Psoas muscle (tissue), 8 donors: ENCODE measurements around the gene LST1. TPM values are rescaled to one million over a fixed set of nuclear protein-coding genes. Genes with fewer than 3 reads are reported as not detected.
A peak's percentile ranks its signal among the peaks of the same experiment; 100 is the strongest.

Source experiments
- ATAC-seq, 4 donors: fragments of 200-7000 bp; cut with Tn5 transposase; one replicate each; pipeline ENCODE4 v1.9.1; 2020; ENCODE audit warnings: moderate library complexity in 3 of 4, mild to moderate bottlenecking in 2 of 4
- DNase-seq, 2 donors: peaks; one replicate each; pipeline ENCODE4 v3.0.0-alpha.2; 2020
- H3K27ac ChIP-seq: fragments of 200-600 bp; one replicate; pipeline ENCODE4 v1.8.0; 2022
- H3K27me3 ChIP-seq, 3 donors: fragments of 200-600 bp in 1 of 3; one replicate each; pipeline versions ENCODE4 v1.6.1 to v1.8.0; 2013 to 2022; ENCODE audit warnings: low read length in 2 of 3, mild to moderate bottlenecking in 2 of 3, moderate library complexity in 1 of 3; ENCODE audit not compliant: insufficient read depth in 3 of 3
- H3K36me3 ChIP-seq, 2 donors: fragments of 200-600 bp in 1 of 2; one replicate each; pipeline versions ENCODE4 v1.6.1 to v1.8.0; 2013 to 2022; ENCODE audit warnings: low read depth in 1 of 2, mild to moderate bottlenecking in 1 of 2, moderate library complexity in 1 of 2; ENCODE audit not compliant: insufficient read depth in 1 of 2
- H3K4me1 ChIP-seq: fragments of 200-600 bp; one replicate; pipeline ENCODE4 v1.8.0; 2022
- H3K4me3 ChIP-seq: fragments of 200-600 bp; one replicate; pipeline ENCODE4 v1.8.0; 2022; ENCODE audit warnings: mild to moderate bottlenecking
- H3K9me3 ChIP-seq: fragments of 200-600 bp; one replicate; pipeline ENCODE4 v1.8.0; 2022
- CTCF ChIP-seq: fragments of 200-600 bp; IDR thresholded peaks from one replicate; pipeline ENCODE4 v1.8.0; 2022; ENCODE audit warnings: antibody characterized with exemption
- WGBS, 3 donors: extraction: QIAGEN DNeasy Blood & Tissue Kit; methylation state at CpG; one replicate each; pipeline versions ENCODE4 v1.1.6 to v1.1.7; 2013; 5-methylcytosine and 5-hydroxymethylcytosine counted together
- intact Hi-C, 2 donors: fragments of 100-400 bp; cut with DNase I; formaldehyde crosslinking; loops; one replicate each; pipeline versions ENCODE4 v1.11.0 to v1.14.2; 2022
- polyA plus RNA-seq, 3 donors: library from polyadenylated mRNA; stranded (reverse); fragments of 200-250 nt; gene quantifications; one replicate each; pipeline ENCODE4 v1.2.3, GENCODE V29; 2013
- total RNA-seq, 4 donors: library from RNA; stranded (reverse); fragmentation: NEBNext Ultra II Directional in 2 of 4; extraction: Animal tissue kit (Norgen Biotek cat#: 25700) in 2 of 4; gene quantifications; one replicate each; pipeline versions ENCODE4 v1.2.1 to v1.2.4, GENCODE V29; 2021 to 2023
- donor health status: healthy with polysubstance abuse.
- donor health status: DM: no; HTN: no; CAD: no; lungs with moderate emphysema.
- donor health status: Bipolar disorder and iron deficiency.
- donor health status: healthy.
- donor health status: DM: yes; HTN: yes; CAD: no.
- donor health status: DM: no; HTN: no; CAD: no.
- donor health status: DM: no; HTN: no; CAD: no.
- donor health status: DM: yes; HTN: yes; CAD: no.

The LST1 gene
- total and polyA plus RNA-seq, 7 donors, result 1.2 to 5.6 (median 1.8) TPM

GRCh38 chr6:31634131-31634530, 48.1 kb downstream of the LST1 start:
- ATAC-seq (no peak), DNase-seq (no peak)
- 88 to 92% (median 92%) methylated on average over 3 of the region's 3 CpGs for WGBS, 3 donors
- Histone ChIP-seq H3K27me3 (no peaks in the 10 kb centered on the region), H3K36me3 (peaks cover 26 to 100% of the 10 kb centered on the region in 2 donors), H3K4me3 (no peak overlapping the region), H3K27ac (no peak overlapping the region), H3K9me3 (no peaks in the 10 kb centered on the region), H3K4me1 (peaks cover 6% of the 10 kb centered on the region)
- no peak for TF ChIP-seq CTCF
- intact Hi-C loops, result no loop called here

- Histone ChIP-seq H3K27me3 (no peaks in the 10 kb centered on the region), H3K9me3 (no peaks in the 10 kb centered on the region), H3K36me3 (peaks cover 25 to 100% of the 10 kb centered on the region in 2 donors), H3K27ac (no peak overlapping the region), H3K4me1 (peaks cover 6% of the 10 kb centered on the region), H3K4me3 (no peak overlapping the region)
- intact Hi-C loops, result no loop called here
- no peak for TF ChIP-seq CTCF
- ATAC-seq (no peak), DNase-seq (no peak)
- WGBS, 3 donors, result 76 to 87% (median 76%) methylated on average over 11 of the region's 11 CpGs
These were observed 49.0 kb downstream of the LST1 start for GRCh38 chr6:31634969-31635575.

GRCh38 chr6:31636698-31637596, 50.9 kb downstream of the LST1 start:
- intact Hi-C loops, result no loop called here
- Histone ChIP-seq H3K27me3 (no peaks in the 10 kb centered on the region), H3K27ac (peak overlapping the region; percentile 23), H3K4me3 (no peak overlapping the region), H3K4me1 (peaks cover 6% of the 10 kb centered on the region), H3K36me3 (peaks cover 26 to 100% of the 10 kb centered on the region in 2 donors), H3K9me3 (no peaks in the 10 kb centered on the region)
- DNase-seq (no peak), ATAC-seq (peak; percentile 11 to 46 (median 33))
- TF ChIP-seq CTCF, result no peak
- WGBS, 3 donors, result 73 to 81% (median 78%) methylated on average over 27 of the region's 27 CpGs

Other genes with a start within 250 kb of the LST1 start
Only the 30 nearest of the 35 such genes appear.
- 1 to 10 TPM; 2.7 to 5.7 (median 4.2) TPM for gene MICA, start 182.7 kb upstream of the LST1 start, total RNA-seq
- gene MICA, start 182.7 kb upstream of the LST1 start, polyA plus RNA-seq, result 1 to 10 TPM; 4.1 to 5.7 (median 5.0) TPM
- gene MICB, start 88.1 kb upstream of the LST1 start, total RNA-seq, result 1 to 10 TPM in 1 of 4 donors, under 1 TPM in 3; 0.65 to 1.0 (median 0.75) TPM
- under 1 TPM; 0.25 to 0.42 (median 0.25) TPM for gene MICB, start 88.1 kb upstream of the LST1 start, polyA plus RNA-seq
- gene MCCD1, start 57.3 kb upstream of the LST1 start, total RNA-seq, result not detected
- not detected for gene MCCD1, start 57.3 kb upstream of the LST1 start, polyA plus RNA-seq
- gene DDX39B, start 44.3 kb upstream of the LST1 start, total RNA-seq, result 100 to 1,000 TPM; 141 to 186 (median 165) TPM
- 100 to 1,000 TPM; 128 to 174 (median 134) TPM for gene DDX39B, start 44.3 kb upstream of the LST1 start, polyA plus RNA-seq
- 1 to 10 TPM in 2 of 4 donors, under 1 TPM in 2; 0.66 to 2.8 (median 0.94) TPM for gene ATP6V1G2, start 39.7 kb upstream of the LST1 start, total RNA-seq
- 1 to 10 TPM in 2 of 3 donors, under 1 TPM in 1; 0.95 to 4.7 (median 1.7) TPM for gene ATP6V1G2, start 39.7 kb upstream of the LST1 start, polyA plus RNA-seq
- 10 to 100 TPM; 13.7 to 19.1 (median 15.4) TPM for gene NFKBIL1, start 38.7 kb upstream of the LST1 start, total RNA-seq
- gene NFKBIL1, start 38.7 kb upstream of the LST1 start, polyA plus RNA-seq, result 10 to 100 TPM; 20.8 to 29.3 (median 21.6) TPM
- gene LTA, start 14.0 kb upstream of the LST1 start, total RNA-seq, result not detected
- gene LTA, start 14.0 kb upstream of the LST1 start, polyA plus RNA-seq, result under 1 TPM in 2 of 3 donors, not detected in 1; 0.05 to 0.10 TPM
- under 1 TPM in 3 of 4 donors, not detected in 1; 0.34 to 0.81 (median 0.61) TPM for gene TNF, start 10.7 kb upstream of the LST1 start, total RNA-seq
- under 1 TPM in 2 of 3 donors, not detected in 1; 0.09 TPM for gene TNF, start 10.7 kb upstream of the LST1 start, polyA plus RNA-seq
- under 1 TPM; 0.69 to 0.79 (median 0.74) TPM for gene LTB, start 3.9 kb upstream of the LST1 start, total RNA-seq
- gene LTB, start 3.9 kb upstream of the LST1 start, polyA plus RNA-seq, result 1 to 10 TPM in 1 of 3 donors, under 1 TPM in 2; 0.08 to 1.0 (median 0.17) TPM
- gene NCR3, start 6.7 kb downstream of the LST1 start, total RNA-seq, result not detected
- gene NCR3, start 6.7 kb downstream of the LST1 start, polyA plus RNA-seq, result under 1 TPM in 2 of 3 donors, not detected in 1; 0.08 to 0.20 TPM
- gene AIF1, start 29.0 kb downstream of the LST1 start, total RNA-seq, result 1 to 10 TPM; 2.6 to 9.5 (median 4.6) TPM
- gene AIF1, start 29.0 kb downstream of the LST1 start, polyA plus RNA-seq, result 10 to 100 TPM in 1 of 3 donors, 1 to 10 TPM in 2; 4.9 to 11.3 (median 5.7) TPM
- gene PRRC2A, start 34.4 kb downstream of the LST1 start, total RNA-seq, result 100 to 1,000 TPM in 1 of 4 donors, 10 to 100 TPM in 3; 80.1 to 116 (median 81.7) TPM
- 100 to 1,000 TPM in 1 of 3 donors, 10 to 100 TPM in 2; 60.2 to 119 (median 65.3) TPM for gene PRRC2A, start 34.4 kb downstream of the LST1 start, polyA plus RNA-seq
- 100 to 1,000 TPM; 317 to 370 (median 341) TPM for gene BAG6, start 66.4 kb downstream of the LST1 start, total RNA-seq
- 100 to 1,000 TPM; 294 to 419 (median 302) TPM for gene BAG6, start 66.4 kb downstream of the LST1 start, polyA plus RNA-seq
- gene APOM, start 69.6 kb downstream of the LST1 start, total RNA-seq, result 1 to 10 TPM; 1.9 to 3.0 (median 2.3) TPM
- 1 to 10 TPM; 1.8 to 3.5 (median 2.0) TPM for gene APOM, start 69.6 kb downstream of the LST1 start, polyA plus RNA-seq
- 10 to 100 TPM; 13.5 to 21.2 (median 16.1) TPM for gene C6orf47, start 74.5 kb downstream of the LST1 start, total RNA-seq
- gene C6orf47, start 74.5 kb downstream of the LST1 start, polyA plus RNA-seq, result 10 to 100 TPM; 19.4 to 36.0 (median 22.9) TPM
- gene GPANK1, start 78.7 kb downstream of the LST1 start, total RNA-seq, result 10 to 100 TPM; 13.6 to 22.6 (median 15.3) TPM
- gene GPANK1, start 78.7 kb downstream of the LST1 start, polyA plus RNA-seq, result 10 to 100 TPM; 23.5 to 49.7 (median 24.2) TPM
- 100 to 1,000 TPM; 102 to 129 (median 103) TPM for gene CSNK2B, start 79.8 kb downstream of the LST1 start, total RNA-seq
- 100 to 1,000 TPM; 151 to 208 (median 160) TPM for gene CSNK2B, start 79.8 kb downstream of the LST1 start, polyA plus RNA-seq
- 1 to 10 TPM; 1.7 to 8.4 (median 3.0) TPM for gene LY6G5B, start 83.7 kb downstream of the LST1 start, total RNA-seq
- gene LY6G5B, start 83.7 kb downstream of the LST1 start, polyA plus RNA-seq, result 1 to 10 TPM; 2.5 to 2.9 (median 2.9) TPM
- gene LY6G5C, start 94.8 kb downstream of the LST1 start, total RNA-seq, result 1 to 10 TPM in 3 of 4 donors, under 1 TPM in 1; 0.75 to 3.2 (median 2.3) TPM
- 1 to 10 TPM; 1.4 to 2.3 (median 1.9) TPM for gene LY6G5C, start 94.8 kb downstream of the LST1 start, polyA plus RNA-seq
- gene ABHD16A, start 117.0 kb downstream of the LST1 start, total RNA-seq, result 10 to 100 TPM; 26.6 to 36.5 (median 30.5) TPM
- 10 to 100 TPM; 34.4 to 56.6 (median 50.0) TPM for gene ABHD16A, start 117.0 kb downstream of the LST1 start, polyA plus RNA-seq
- not detected for gene LY6G6F, start 120.6 kb downstream of the LST1 start, total RNA-seq
- gene LY6G6F, start 120.6 kb downstream of the LST1 start, polyA plus RNA-seq, result under 1 TPM in 1 of 3 donors, not detected in 2; 0.05 TPM
- not detected for gene LY6G6D, start 129.1 kb downstream of the LST1 start, total RNA-seq
- gene LY6G6D, start 129.1 kb downstream of the LST1 start, polyA plus RNA-seq, result not detected
- gene LY6G6C, start 135.5 kb downstream of the LST1 start, total RNA-seq, result not detected
- gene LY6G6C, start 135.5 kb downstream of the LST1 start, polyA plus RNA-seq, result not detected
- gene MPIG6B, start 137.1 kb downstream of the LST1 start, total RNA-seq, result under 1 TPM; 0.10 to 0.37 (median 0.22) TPM
- gene MPIG6B, start 137.1 kb downstream of the LST1 start, polyA plus RNA-seq, result under 1 TPM in 1 of 3 donors, not detected in 2; 0.04 TPM
- gene DDAH2, start 143.0 kb downstream of the LST1 start, total RNA-seq, result 10 to 100 TPM in 2 of 4 donors, 1 to 10 TPM in 2; 8.4 to 16.2 (median 10.2) TPM
- gene DDAH2, start 143.0 kb downstream of the LST1 start, polyA plus RNA-seq, result 10 to 100 TPM in 2 of 3 donors, 1 to 10 TPM in 1; 6.3 to 13.8 (median 11.3) TPM
- 10 to 100 TPM; 29.1 to 51.2 (median 41.9) TPM for gene CLIC1, start 150.3 kb downstream of the LST1 start, total RNA-seq
- 10 to 100 TPM; 20.6 to 85.9 (median 35.1) TPM for gene CLIC1, start 150.3 kb downstream of the LST1 start, polyA plus RNA-seq
- gene MSH5, start 153.7 kb downstream of the LST1 start, total RNA-seq, result 1 to 10 TPM; 1.7 to 3.0 (median 1.8) TPM
- 1 to 10 TPM; 1.4 to 2.7 (median 1.7) TPM for gene MSH5, start 153.7 kb downstream of the LST1 start, polyA plus RNA-seq
- under 1 TPM in 1 of 4 donors, not detected in 3; 0.59 TPM for gene SAPCD1, start 176.4 kb downstream of the LST1 start, total RNA-seq
- gene SAPCD1, start 176.4 kb downstream of the LST1 start, polyA plus RNA-seq, result under 1 TPM; 0.13 to 0.78 (median 0.23) TPM
- gene VWA7, start 191.1 kb downstream of the LST1 start, total RNA-seq, result 1 to 10 TPM; 5.2 to 8.0 (median 7.5) TPM
- gene VWA7, start 191.1 kb downstream of the LST1 start, polyA plus RNA-seq, result 1 to 10 TPM in 2 of 3 donors, under 1 TPM in 1; 0.76 to 3.5 (median 1.8) TPM
- 100 to 1,000 TPM in 1 of 4 donors, 10 to 100 TPM in 3; 53.2 to 108 (median 76.1) TPM for gene VARS1, start 209.5 kb downstream of the LST1 start, total RNA-seq
- gene VARS1, start 209.5 kb downstream of the LST1 start, polyA plus RNA-seq, result 10 to 100 TPM; 43.9 to 70.4 (median 57.4) TPM